Uterus (tissue), 4 donors: ENCODE data around the gene MIPEP. TPM values are rescaled to one million over a fixed set of nuclear protein-coding genes. Genes with fewer than 3 reads are reported as not detected.

Experiments used
- DNase-seq, 2 donors: peaks; one replicate each; pipeline ENCODE4 v3.0.0-alpha.2; 2019 to 2020
- H3K27ac ChIP-seq, 2 donors: fragments of 200-600 bp; sonication (generic); 1 replicate in 1 of 2; 2 replicates in 1 of 2; pipeline ENCODE4 v1.5.1; 2016 to 2018
- H3K27me3 ChIP-seq, 2 donors: fragments of 200-600 bp; sonication (generic); one replicate each; pipeline ENCODE4 v1.5.1; 2018 to 2019; ENCODE audit warnings: control low read depth in 1 of 2
- H3K36me3 ChIP-seq, 2 donors: fragments of 200-600 bp; sonication (generic); one replicate each; pipeline ENCODE4 v1.5.1; 2019; ENCODE audit warnings: control low read depth in 1 of 2
- H3K4me1 ChIP-seq, 2 donors: fragments of 200-600 bp; sonication (generic); one replicate each; pipeline ENCODE4 v1.5.1; 2018 to 2019; ENCODE audit warnings: control low read depth in 1 of 2
- H3K4me3 ChIP-seq, 2 donors: fragments of 200-600 bp; sonication (generic); 1 replicate in 1 of 2; 2 replicates in 1 of 2; pipeline ENCODE4 v1.5.1; 2018 to 2019; ENCODE audit warnings: mild to moderate bottlenecking in 1 of 2
- H3K9me3 ChIP-seq, 2 donors: fragments of 200-600 bp; sonication (generic); one replicate each; pipeline ENCODE4 v1.5.1; 2019; ENCODE audit warnings: control low read depth in 1 of 2
- POLR2A ChIP-seq, 2 donors: fragments of 450-650 bp; IDR thresholded peaks; one replicate each; pipeline ENCODE4 v1.6.1; 2016; ENCODE audit warnings: antibody characterized with exemption in 2 of 2, mild to moderate bottlenecking in 1 of 2, moderate library complexity in 1 of 2
- intact Hi-C: fragments of 100-400 bp; cut with DNase I; formaldehyde crosslinking; loops from one replicate; pipeline ENCODE4 v1.15.1; 2023; ENCODE audit warnings: low total_unique reads
- total RNA-seq, 4 donors: library from RNA; depleted of rRNA in 3 of 4; stranded (reverse); fragments of >200 nt in 3 of 4; gene quantifications; one replicate each; pipeline versions ENCODE4 v1.1.0 to v1.2.4, GENCODE V29; 2014 to 2023
- TF ChIP-seq, protein P1 (sequence below), 4 experiments: fragments of 200-600 bp in 2 of 4; fragments of 450-650 bp in 2 of 4; sonication (generic) in 2 of 4; IDR thresholded peaks; one replicate each; pipeline ENCODE4 v1.5.1; 2016 to 2019; ENCODE audit warnings: antibody characterized with exemption in 4 of 4, mild to moderate bottlenecking in 2 of 4, moderate library complexity in 1 of 4
- donor health status: DM: yes; HTN: yes; CAD: no.

The MIPEP gene
- total RNA-seq, 4 donors from 2014 or later = 0.77 to 31.5 (median 19.3) TPM

DNA sequence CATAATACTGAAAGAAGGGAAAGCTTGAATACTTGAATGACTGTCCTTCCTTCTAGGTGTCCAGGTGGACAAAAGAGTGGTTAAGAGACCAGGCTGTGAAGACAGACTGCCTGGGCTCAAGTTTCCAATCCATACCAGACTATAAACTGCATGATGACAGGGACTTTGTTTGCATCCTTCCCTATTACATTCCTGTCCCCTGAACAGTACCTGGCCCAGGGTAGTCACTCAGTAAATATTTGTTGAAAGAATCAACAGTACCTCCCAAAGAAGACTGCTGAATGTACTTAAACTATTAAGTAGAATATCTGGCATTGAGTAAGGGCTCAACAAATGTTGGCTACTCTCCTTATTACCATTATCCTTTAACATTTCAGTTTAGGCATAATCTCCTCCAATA, 29.7 kb downstream of the MIPEP start:
- TF ChIP-seq, protein P1, sequence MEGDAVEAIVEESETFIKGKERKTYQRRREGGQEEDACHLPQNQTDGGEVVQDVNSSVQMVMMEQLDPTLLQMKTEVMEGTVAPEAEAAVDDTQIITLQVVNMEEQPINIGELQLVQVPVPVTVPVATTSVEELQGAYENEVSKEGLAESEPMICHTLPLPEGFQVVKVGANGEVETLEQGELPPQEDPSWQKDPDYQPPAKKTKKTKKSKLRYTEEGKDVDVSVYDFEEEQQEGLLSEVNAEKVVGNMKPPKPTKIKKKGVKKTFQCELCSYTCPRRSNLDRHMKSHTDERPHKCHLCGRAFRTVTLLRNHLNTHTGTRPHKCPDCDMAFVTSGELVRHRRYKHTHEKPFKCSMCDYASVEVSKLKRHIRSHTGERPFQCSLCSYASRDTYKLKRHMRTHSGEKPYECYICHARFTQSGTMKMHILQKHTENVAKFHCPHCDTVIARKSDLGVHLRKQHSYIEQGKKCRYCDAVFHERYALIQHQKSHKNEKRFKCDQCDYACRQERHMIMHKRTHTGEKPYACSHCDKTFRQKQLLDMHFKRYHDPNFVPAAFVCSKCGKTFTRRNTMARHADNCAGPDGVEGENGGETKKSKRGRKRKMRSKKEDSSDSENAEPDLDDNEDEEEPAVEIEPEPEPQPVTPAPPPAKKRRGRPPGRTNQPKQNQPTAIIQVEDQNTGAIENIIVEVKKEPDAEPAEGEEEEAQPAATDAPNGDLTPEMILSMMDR (IDR thresholded peaks at IDR 0.05) = no peak
- no peak for TF ChIP-seq POLR2A (IDR thresholded peaks at IDR 0.05)
- Histone ChIP-seq H3K4me1 (no peaks in the 10 kb centered on the region), H3K27me3 (no peaks in the 10 kb centered on the region), H3K9me3 (no peaks in the 10 kb centered on the region), H3K36me3 (no peaks in the 10 kb centered on the region), H3K27ac (no peak overlapping the region), H3K4me3 (no peak overlapping the region)
- intact Hi-C loops = no loop called here
- DNase-seq = no peak

DNA sequence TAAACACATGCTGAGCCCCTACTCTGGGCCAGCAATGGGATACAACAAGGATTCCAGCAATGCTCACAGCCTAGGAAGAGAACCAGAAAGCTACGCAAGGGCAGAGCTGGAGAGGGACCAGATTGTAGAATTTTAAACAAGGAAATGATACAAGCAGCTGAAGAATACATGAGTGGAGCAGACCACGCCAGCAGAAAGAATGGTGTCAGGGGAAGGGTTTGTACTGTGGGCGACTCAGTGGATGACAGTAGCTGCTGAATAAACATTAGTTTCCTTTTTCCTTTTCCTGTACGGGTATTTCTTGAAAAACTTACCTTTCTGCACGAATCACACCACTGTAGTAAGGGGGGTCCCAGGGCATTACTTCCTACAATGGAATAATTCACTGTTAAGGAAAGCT, 30.7 kb downstream of the MIPEP start:
- Histone ChIP-seq H3K27me3 (no peaks in the 10 kb centered on the region), H3K4me3 (no peak overlapping the region), H3K36me3 (no peaks in the 10 kb centered on the region), H3K9me3 (no peaks in the 10 kb centered on the region), H3K27ac (no peak overlapping the region), H3K4me1 (no peaks in the 10 kb centered on the region)
- no peak for DNase-seq
- TF ChIP-seq, protein P1 (IDR thresholded peaks at IDR 0.05) = no peak
- TF ChIP-seq POLR2A (IDR thresholded peaks at IDR 0.05) = no peak
- intact Hi-C loops = no loop called here

DNA sequence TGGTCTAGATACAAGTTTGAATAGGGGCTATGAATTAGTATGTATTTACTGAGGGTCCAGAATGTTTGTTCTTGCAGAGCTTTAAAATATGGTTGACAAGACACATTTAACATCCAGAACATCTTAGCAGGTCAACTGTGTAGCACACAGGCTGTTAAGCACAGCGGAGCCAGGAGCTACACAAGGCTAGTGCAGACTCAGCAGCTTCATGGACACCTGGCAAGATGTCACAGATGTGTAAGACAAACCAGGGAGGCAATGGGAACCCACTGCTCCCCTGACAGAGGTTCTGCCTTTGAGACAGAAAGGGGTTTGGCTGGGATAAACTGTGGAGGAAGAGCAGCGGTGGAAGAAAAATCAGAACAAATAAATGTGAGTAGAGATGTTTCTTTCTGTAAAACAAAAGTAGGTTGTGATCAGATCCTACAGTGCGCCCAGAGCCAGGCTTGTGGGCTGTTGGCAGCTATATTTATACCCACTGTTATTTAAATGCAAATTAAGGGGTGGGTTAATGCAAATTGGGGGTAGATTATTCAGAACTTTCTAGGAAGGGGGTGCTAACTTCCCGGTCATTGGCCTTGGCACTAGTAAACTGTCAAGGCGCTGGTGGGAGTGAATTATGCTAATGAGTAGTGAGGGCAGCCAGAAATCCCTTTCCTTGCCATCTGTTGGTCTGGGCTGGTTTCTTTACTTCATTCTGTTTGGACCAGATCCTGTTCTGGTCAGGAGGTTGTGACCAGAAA, 33.0 kb downstream of the MIPEP start:
- no peak overlapping the region for H3K4me3 ChIP-seq
- no peak overlapping the region for H3K27ac ChIP-seq
- TF ChIP-seq, protein P1 (IDR thresholded peaks at IDR 0.05) = no peak
- no peak for TF ChIP-seq POLR2A (IDR thresholded peaks at IDR 0.05)
- H3K9me3 ChIP-seq = no peaks in the 10 kb centered on the region
- no peaks in the 10 kb centered on the region for H3K4me1 ChIP-seq
- intact Hi-C loops = no loop called here
- no peak for DNase-seq
- no peaks in the 10 kb centered on the region for H3K36me3 ChIP-seq
- H3K27me3 ChIP-seq = no peaks in the 10 kb centered on the region

DNA sequence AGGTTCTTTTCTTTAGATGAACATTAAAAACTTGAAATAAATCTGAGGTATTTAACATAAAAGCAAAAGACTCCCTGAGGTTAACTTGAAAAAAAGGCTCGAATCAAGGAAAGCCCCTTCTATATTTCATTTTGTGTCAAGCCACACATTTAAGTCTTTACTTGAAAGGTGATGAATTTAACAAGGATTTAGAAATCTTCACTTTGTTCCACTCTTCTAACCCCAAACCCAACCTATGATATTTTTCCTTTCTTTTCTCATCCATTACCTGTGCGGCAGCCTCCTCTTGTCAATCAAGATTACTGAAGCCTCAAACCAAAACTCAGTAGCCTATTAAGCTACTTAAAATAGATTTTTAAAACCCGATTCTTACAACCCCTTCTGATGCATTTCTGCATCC, 33.8 kb downstream of the MIPEP start:
- no peaks in the 10 kb centered on the region for H3K36me3 ChIP-seq
- H3K27ac ChIP-seq = no peak overlapping the region
- no peaks in the 10 kb centered on the region for H3K27me3 ChIP-seq
- no peaks in the 10 kb centered on the region for H3K4me1 ChIP-seq
- intact Hi-C loops = no loop called here
- H3K9me3 ChIP-seq = no peaks in the 10 kb centered on the region
- no peak for DNase-seq
- H3K4me3 ChIP-seq = no peak overlapping the region
- TF ChIP-seq, protein P1 (IDR thresholded peaks at IDR 0.05) = no peak
- TF ChIP-seq POLR2A (IDR thresholded peaks at IDR 0.05) = no peak

DNA sequence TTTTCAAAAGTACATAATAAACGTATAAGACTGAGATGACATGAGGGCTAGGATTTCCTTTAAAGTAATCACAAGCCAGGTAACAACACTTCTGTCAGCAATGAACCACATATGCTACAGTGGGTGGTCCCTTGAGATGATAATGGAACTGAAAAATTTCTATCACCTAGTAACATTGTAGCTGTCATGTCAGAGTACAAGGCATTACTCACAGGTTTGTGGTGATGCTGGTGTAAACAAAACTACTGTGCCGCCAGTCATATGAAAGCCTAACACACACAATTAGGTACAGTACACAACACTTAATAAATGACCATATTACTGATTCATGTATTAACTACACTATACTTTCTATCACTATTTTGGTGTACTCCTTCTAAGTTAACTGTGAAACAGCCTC, 36.8 kb downstream of the MIPEP start:
- TF ChIP-seq POLR2A (IDR thresholded peaks at IDR 0.05) = no peak
- Histone ChIP-seq H3K9me3 (no peaks in the 10 kb centered on the region), H3K4me1 (no peaks in the 10 kb centered on the region), H3K27ac (no peak overlapping the region), H3K27me3 (no peaks in the 10 kb centered on the region), H3K4me3 (no peak overlapping the region), H3K36me3 (no peaks in the 10 kb centered on the region)
- no peak for DNase-seq
- intact Hi-C loops = no loop called here
